Keratinocyte (primary cell): ENCODE measurements around the gene DBF4. TPM values are rescaled to one million over a fixed set of nuclear protein-coding genes. Genes with fewer than 3 reads are reported as not detected.

ENCODE experiments used
- DNase-seq: peaks from one replicate; pipeline ENCODE4 v3.0.0-alpha.2; 2011; ENCODE audit warnings: low read depth, missing footprints, low spot score
- FAIRE-seq: peaks from 2 replicates; lab custom pipeline; 2011; peaks lifted over from hg19 to GRCh38; lab: Jason Lieb, UNC
- H2AFZ ChIP-seq: 2 replicates; pipeline ENCODE4 v1.6.0; 2012; ENCODE audit warnings: low read length, control low read depth, inconsistent platforms; ENCODE audit not compliant: control insufficient read depth
- H3K27ac ChIP-seq: 2 replicates; pipeline ENCODE4 v1.5.1; 2011; ENCODE audit warnings: low read length; ENCODE audit not compliant: control insufficient read depth, insufficient read depth
- H3K27me3 ChIP-seq: 3 replicates; pipeline ENCODE4 v1.6.0; 2011; ENCODE audit warnings: low read length; ENCODE audit not compliant: control insufficient read depth, insufficient read depth; ENCODE audit errors: extremely low read depth
- H3K36me3 ChIP-seq, 2 experiments: 2 replicates in 1 of 2; 3 replicates in 1 of 2; pipeline ENCODE4 v1.5.1; 2011; ENCODE audit warnings: low read length in 2 of 2, mild to moderate bottlenecking in 1 of 2; ENCODE audit not compliant: control insufficient read depth in 2 of 2, insufficient read depth in 2 of 2; ENCODE audit errors: extremely low read depth in 1 of 2
- H3K4me1 ChIP-seq: 3 replicates; pipeline ENCODE4 v1.5.1; 2011; ENCODE audit warnings: low read length; ENCODE audit not compliant: control insufficient read depth, insufficient read depth; ENCODE audit errors: extremely low read depth
- H3K4me2 ChIP-seq: 3 replicates; pipeline ENCODE4 v1.6.0; 2011; ENCODE audit warnings: low read depth, low read length; ENCODE audit not compliant: control insufficient read depth, insufficient read depth; ENCODE audit errors: extremely low read depth
- H3K4me3 ChIP-seq, 3 experiments: fragments of 200-600 bp in 1 of 3; sonication (generic) in 1 of 3; 2 replicates in 2 of 3; 3 replicates in 1 of 3; pipeline ENCODE4 v1.5.1; 2011 to 2016; ENCODE audit warnings: low read length in 3 of 3, mild to moderate bottlenecking in 3 of 3, control low read depth in 2 of 3, inconsistent platforms in 1 of 3, low read depth in 1 of 3, mixed read lengths in 1 of 3, mixed run types in 1 of 3, moderate library complexity in 1 of 3; ENCODE audit not compliant: control insufficient read depth in 2 of 3, insufficient read depth in 2 of 3; ENCODE audit errors: extremely low read depth in 1 of 3
- H3K79me2 ChIP-seq: 2 replicates; pipeline ENCODE4 v1.6.0; 2012; ENCODE audit warnings: low read length; ENCODE audit not compliant: control insufficient read depth, insufficient read depth
- H3K9ac ChIP-seq: 3 replicates; pipeline ENCODE4 v1.6.0; 2011; ENCODE audit warnings: low read length; ENCODE audit not compliant: control insufficient read depth, insufficient read depth; ENCODE audit errors: extremely low read depth
- H3K9me1 ChIP-seq: 3 replicates; pipeline ENCODE4 v1.6.0; 2011; ENCODE audit warnings: low read length; ENCODE audit not compliant: control insufficient read depth, insufficient read depth; ENCODE audit errors: extremely low read depth
- H3K9me3 ChIP-seq: 2 replicates; pipeline ENCODE4 v1.5.1; 2012; ENCODE audit warnings: low read depth, low read length; ENCODE audit not compliant: control insufficient read depth
- H4K20me1 ChIP-seq: 3 replicates; pipeline ENCODE4 v1.6.0; 2011; ENCODE audit warnings: low read length; ENCODE audit not compliant: control insufficient read depth, insufficient read depth; ENCODE audit errors: extremely low read depth
- CTCF ChIP-seq, 3 experiments: IDR thresholded peaks in 1 of 3; conservative IDR thresholded peaks in 1 of 3; optimal IDR thresholded peaks in 1 of 3; 2 replicates in 2 of 3; 3 replicates in 1 of 3; pipeline versions ENCODE3 to v1.5.1; 2011; ENCODE audit warnings: low read length in 3 of 3, mild to moderate bottlenecking in 3 of 3, moderate library complexity in 2 of 3, control low read depth in 1 of 3, inconsistent platforms in 1 of 3; ENCODE audit not compliant: insufficient read depth in 2 of 3; ENCODE audit errors: extremely low read depth in 1 of 3
- EZH2 ChIP-seq: IDR thresholded peaks from one replicate; pipeline ENCODE4 v1.6.1; 2012; ENCODE audit warnings: inconsistent platforms, mild to moderate bottlenecking, low read length, moderate library complexity
- dilution Hi-C: fragments of 300-500 bp; cut with MboI; formaldehyde crosslinking; loops from one replicate; pipeline ENCODE4 v1.7.0; 2020; ENCODE audit warnings: low sequenced_read_pairs; ENCODE audit not compliant: extremely low pct_ligation_motif_present
- polyA plus RNA-seq, 5 experiments: library from polyadenylated mRNA; depleted of rRNA in 3 of 5; stranded (reverse) in 3 of 5; stranded (forward) in 1 of 5; unstranded in 1 of 5; fragments of >200 nt; gene quantifications; 1 replicate in 1 of 5; 2 replicates in 3 of 5; 3 replicates in 1 of 5; pipeline versions ENCODE4 v1.2.1 to v1.2.3, GENCODE V29; 2011 to 2012; ENCODE audit warnings: missing spikeins in 2 of 5, low read depth in 1 of 5, low replicate concordance in 1 of 5

Gene DBF4
- polyA plus RNA-seq, 1 donor (not counting 4 experiments of a cell fraction or from before 2014, with no cell fraction given): 12.5 TPM

- H3K9me3 ChIP-seq: no peaks in the 10 kb centered on the region
- H3K4me3 ChIP-seq: no peak overlapping the region
- no peaks in the 10 kb centered on the region for H3K9me1 ChIP-seq
- no peaks in the 10 kb centered on the region for H3K4me1 ChIP-seq
- dilution Hi-C loops: no loop called here
- H3K9ac ChIP-seq: no peak overlapping the region
- H3K4me2 ChIP-seq: no peak overlapping the region
- H4K20me1 ChIP-seq: no peaks in the 10 kb centered on the region
- TF ChIP-seq EZH2: no peak
- no peak for TF ChIP-seq CTCF (optimal IDR thresholded peaks at IDR 0.05 in 1 of 3, IDR thresholded peaks at IDR 0.05 in 1 of 3, conservative IDR thresholded peaks at IDR 0.05 in 1 of 3; ENCODE audit: extremely low read depth in 1 of 3, insufficient read depth in 2 of 3, low read length in 3 of 3)
- FAIRE-seq: no peak
- H3K27me3 ChIP-seq: no peaks in the 10 kb centered on the region
- no peak for DNase-seq
- H3K36me3 ChIP-seq: peaks cover 2 to 10% of the 10 kb centered on the region in 2 experiments
- H3K27ac ChIP-seq: no peak overlapping the region
- H3K79me2 ChIP-seq: peaks cover 46% of the 10 kb centered on the region
- H2AFZ ChIP-seq: no peak overlapping the region
Observed at GRCh38 chr7:87885018-87885417, 8.7 kb downstream of the DBF4 start.

GRCh38 chr7:87886875-87887274 lies 10.6 kb downstream of the DBF4 start:
- Histone ChIP-seq H3K79me2 (peaks cover 35% of the 10 kb centered on the region), H3K27ac (no peak overlapping the region), H2AFZ (no peak overlapping the region), H3K9ac (no peak overlapping the region), H3K9me1 (no peaks in the 10 kb centered on the region), H4K20me1 (no peaks in the 10 kb centered on the region), H3K4me2 (no peak overlapping the region), H3K4me1 (no peaks in the 10 kb centered on the region), H3K9me3 (no peaks in the 10 kb centered on the region), H3K4me3 (no peak overlapping the region), H3K36me3 (peaks cover 2 to 4% of the 10 kb centered on the region in 2 experiments), H3K27me3 (no peaks in the 10 kb centered on the region)
- FAIRE-seq (no peak), DNase-seq (no peak)
- no peak for TF ChIP-seq EZH2
- TF ChIP-seq CTCF (optimal IDR thresholded peaks at IDR 0.05 in 1 of 3, IDR thresholded peaks at IDR 0.05 in 1 of 3, conservative IDR thresholded peaks at IDR 0.05 in 1 of 3; ENCODE audit: extremely low read depth in 1 of 3, insufficient read depth in 2 of 3, low read length in 3 of 3): no peak
- dilution Hi-C loops: no loop called here
